ENCODE data around the gene CPLX1. TPM values are rescaled to one million over a fixed set of nuclear protein-coding genes. Genes with fewer than 3 reads are reported as not detected.
"Not testable (repeated sequence)": the region's sequence is repeated elsewhere in the genome, so short reads cannot be mapped to it uniquely, and the experiment has no call there.

CPLX1 gene
- total RNA-seq, 2 experiments from 2014 or later, result 0.28 to 0.50 TPM

DNA sequence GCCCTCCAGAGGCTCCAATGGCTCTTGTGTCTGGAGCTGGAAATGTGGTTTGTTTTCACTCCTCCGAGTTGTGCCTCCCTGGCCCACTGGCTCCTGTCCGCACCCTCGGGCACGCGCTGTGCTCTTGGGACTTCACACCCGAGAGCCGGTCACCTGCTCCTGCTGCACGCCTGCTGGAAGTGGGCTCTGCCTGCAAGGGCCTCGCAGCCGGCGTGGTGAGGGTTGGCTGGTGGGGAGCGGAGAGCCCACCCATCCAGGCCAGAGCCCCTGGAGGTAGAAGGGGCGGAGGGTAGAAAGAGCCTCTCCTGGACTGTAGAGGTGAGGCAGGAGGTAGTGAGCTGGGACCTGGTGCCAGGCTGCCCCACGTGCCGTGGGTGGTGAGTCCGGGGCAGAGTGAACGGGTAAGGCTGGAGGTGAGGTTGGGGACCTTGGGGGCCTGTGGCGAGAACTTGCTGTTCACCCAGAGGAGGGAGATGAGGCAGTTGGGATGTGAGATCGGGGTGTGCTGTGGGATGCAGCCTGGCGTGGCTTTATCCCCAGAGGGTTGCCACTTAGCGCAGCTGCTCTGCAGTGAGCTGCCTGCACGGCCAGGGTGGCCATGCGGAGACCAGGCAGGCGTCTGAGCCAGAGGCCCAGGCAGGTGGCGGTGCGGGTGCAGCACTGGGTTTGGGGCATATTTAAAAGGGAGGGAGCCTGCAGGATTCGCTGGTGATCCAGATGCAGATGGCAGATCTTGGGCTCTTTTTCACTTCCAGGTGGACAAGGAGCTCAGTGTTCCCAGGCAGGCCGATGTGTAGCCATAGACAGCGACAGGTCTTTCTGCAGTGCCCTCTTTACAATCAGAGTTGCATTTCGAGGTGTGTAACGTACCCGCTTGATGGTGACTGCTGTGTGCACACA, 71.5 kb downstream of the CPLX1 start:
- Mint-ChIP-seq H3K27me3 (no peaks in the 10 kb centered on the region), H3K27ac (no peak overlapping the region), H3K4me1 (no peaks in the 10 kb centered on the region), H3K9me3 (ENCODE audit: low read depth) (no peaks in the 10 kb centered on the region), H3K4me3 (no peak overlapping the region), H3K36me3 (ENCODE audit: low read depth) (peaks cover 10% of the 10 kb centered on the region)
- ChIA-PET POLR2A (no interaction called here), CTCF (interaction anchor here (0.6 to 2.1 kb wide), 2 partner anchors 12 to 105 kb away, joined by 3 to 7 read pairs; no protein-coding TSS in a partner anchor)
- DNase-seq, result no peak
- intact Hi-C loops (cut with DNase I, micrococcal nuclease), result no loop called here
- no peak for ATAC-seq

DNA sequence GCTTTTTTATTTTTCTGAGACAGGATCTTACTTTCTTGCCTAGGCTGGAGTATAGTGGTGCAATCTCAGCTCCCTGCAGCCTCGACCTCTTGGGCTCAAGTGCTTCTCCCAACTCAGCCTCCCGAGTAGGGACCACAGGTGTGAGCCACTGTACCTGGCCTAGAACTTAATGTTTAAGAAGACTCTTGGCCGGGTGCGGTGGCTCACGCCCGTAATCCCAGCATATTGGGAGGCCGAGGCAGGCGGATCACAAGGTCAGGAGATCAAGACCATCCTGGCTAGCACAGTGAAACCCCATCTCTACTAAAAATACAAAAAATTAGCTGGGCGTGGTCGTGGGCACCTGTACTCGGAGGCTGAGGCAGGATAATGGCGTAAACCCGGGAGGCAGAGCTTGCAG, 72.7 kb downstream of the CPLX1 start:
- H3K9me3 Mint-ChIP-seq (ENCODE audit: low read depth); H3K27ac Mint-ChIP-seq; POLR2A ChIA-PET; H3K4me3 Mint-ChIP-seq; H3K4me1 Mint-ChIP-seq; DNase-seq; H3K27me3 Mint-ChIP-seq; ATAC-seq; intact Hi-C loops (cut with DNase I, micrococcal nuclease): not testable (repeated sequence)
- CTCF ChIA-PET, result interaction anchor here (0.6 to 2.1 kb wide), 4 partner anchors 11 to 425 kb away, joined by 3 to 7 read pairs (median 4); no protein-coding TSS in a partner anchor
- H3K36me3 Mint-ChIP-seq (ENCODE audit: low read depth), result peaks cover 14% of the 10 kb centered on the region

DNA sequence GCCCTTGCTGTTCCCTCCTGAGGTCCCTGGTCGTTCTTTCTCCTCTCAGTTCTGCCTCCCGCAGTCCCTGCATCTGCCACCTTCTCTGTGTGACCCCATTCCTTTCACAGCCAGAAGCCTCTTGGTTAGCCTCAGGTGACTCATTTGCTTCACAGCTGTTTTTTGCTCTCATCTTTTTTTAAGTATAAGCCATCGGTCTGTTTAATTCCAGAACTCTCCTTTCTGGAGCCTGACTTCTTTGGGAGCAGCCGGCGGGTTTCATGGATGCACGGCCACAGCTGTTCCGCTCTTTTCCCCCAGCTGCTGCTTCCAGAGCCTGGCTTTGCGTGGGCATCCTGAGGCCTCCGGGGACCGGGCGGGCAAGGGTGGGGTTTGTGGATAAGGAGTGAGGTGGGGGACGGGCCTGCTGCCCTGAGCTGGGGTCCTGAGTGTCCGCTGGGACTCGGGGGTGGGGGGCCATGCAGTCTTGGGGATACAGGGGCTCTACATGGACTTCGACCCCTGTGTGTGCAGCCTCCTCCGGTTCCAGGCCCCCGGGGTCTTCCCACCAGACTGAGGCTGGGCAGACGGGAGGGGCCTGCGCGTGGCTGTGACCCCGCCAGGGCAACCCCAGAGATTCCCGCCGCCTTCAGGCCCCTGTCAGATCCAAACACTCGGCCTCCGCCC, 73.6 kb downstream of the CPLX1 start:
- Mint-ChIP-seq H3K27ac (no peak overlapping the region), H3K9me3 (ENCODE audit: low read depth) (no peaks in the 10 kb centered on the region), H3K4me1 (no peaks in the 10 kb centered on the region), H3K4me3 (no peak overlapping the region), H3K36me3 (ENCODE audit: low read depth) (peaks cover 16% of the 10 kb centered on the region), H3K27me3 (no peaks in the 10 kb centered on the region)
- CTCF ChIA-PET, result interaction anchor here (0.5 to 2.1 kb wide), 4 partner anchors 10 to 424 kb away, joined by 3 to 7 read pairs (median 4); no protein-coding TSS in a partner anchor
- no peak for DNase-seq
- no peak for ATAC-seq
- POLR2A ChIA-PET, result no interaction called here
- intact Hi-C loops (cut with DNase I, micrococcal nuclease), result no loop called here

DNA sequence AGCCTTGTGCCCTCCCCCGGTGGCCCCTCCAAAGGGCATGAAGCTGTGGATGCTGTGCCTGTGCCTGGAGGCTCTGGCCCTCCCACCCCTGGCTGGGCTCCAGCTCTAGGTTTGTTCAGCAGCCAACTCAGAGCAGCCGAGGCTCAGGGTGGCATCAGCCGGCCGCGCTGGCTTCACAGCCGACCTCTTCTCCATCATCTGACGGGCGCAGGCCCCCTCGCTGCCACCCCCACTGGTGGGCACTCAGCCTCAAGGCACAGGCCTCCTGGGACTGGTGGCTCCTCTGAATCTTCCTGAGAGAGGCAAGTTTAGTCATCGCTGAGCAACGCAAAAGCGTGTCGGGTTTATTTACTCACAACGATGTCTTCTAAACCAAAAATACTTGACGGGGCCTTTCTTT, 74.3 kb downstream of the CPLX1 start:
- ATAC-seq (no peak), DNase-seq (no peak)
- Mint-ChIP-seq H3K27me3 (no peaks in the 10 kb centered on the region), H3K36me3 (ENCODE audit: low read depth) (peaks cover 16% of the 10 kb centered on the region), H3K4me1 (no peaks in the 10 kb centered on the region), H3K27ac (no peak overlapping the region), H3K9me3 (ENCODE audit: low read depth) (no peaks in the 10 kb centered on the region), H3K4me3 (no peak overlapping the region)
- ChIA-PET POLR2A (no interaction called here), CTCF (no interaction called here)
- intact Hi-C loops (cut with DNase I, micrococcal nuclease), result no loop called here

DNA sequence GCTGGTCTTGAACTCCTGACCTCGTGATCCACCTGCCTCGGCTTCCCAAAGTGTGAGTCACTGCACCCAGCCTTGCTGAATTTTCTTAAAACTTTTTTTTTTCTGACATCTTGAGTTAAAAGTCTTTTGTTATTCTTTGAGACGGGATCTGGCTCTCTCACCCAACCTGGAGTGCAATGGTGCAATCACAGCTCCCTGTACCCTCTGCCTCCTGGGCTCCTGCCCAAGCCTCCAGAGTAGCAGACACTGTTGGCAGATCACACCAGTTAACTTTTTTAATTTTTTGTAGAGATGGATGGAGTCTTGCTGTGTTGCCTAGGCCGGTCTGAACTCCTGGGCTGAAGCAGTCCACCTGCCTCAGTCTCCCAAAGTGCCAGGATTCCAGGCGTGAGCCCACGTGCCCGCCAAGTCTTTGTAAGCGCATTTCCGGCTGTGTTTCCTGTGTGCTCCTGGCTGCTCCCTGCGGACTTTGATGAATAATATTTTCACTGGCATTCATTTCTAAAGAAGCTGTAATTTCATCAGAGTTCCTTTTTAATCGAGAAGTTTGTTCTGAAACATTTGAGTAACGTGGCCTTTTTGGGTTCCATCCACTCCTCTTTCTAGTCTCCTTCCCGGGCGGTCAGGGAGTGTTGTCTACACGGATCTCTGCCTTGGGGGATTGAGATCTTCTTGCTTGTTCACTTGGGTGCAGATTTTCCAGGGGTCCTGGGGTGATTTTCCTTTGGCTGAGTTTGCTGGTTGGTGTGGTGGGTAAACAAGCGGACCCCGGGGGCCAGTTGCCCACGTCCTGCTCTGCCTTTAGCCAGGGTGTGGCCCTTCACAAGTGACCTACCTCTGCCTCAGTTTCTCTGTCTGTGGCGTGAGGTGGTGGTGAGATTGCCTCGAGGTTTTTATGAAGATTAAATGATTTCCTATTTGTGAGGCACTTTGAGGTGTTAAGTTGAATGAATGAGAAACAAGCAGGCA, 75.9 kb downstream of the CPLX1 start:
- Mint-ChIP-seq H3K4me1 (no peaks in the 10 kb centered on the region), H3K27ac (no peak overlapping the region), H3K4me3 (no peak overlapping the region), H3K27me3 (no peaks in the 10 kb centered on the region), H3K36me3 (ENCODE audit: low read depth) (peaks cover 16% of the 10 kb centered on the region), H3K9me3 (ENCODE audit: low read depth) (no peaks in the 10 kb centered on the region)
- DNase-seq, result no peak
- intact Hi-C loops (cut with DNase I, micrococcal nuclease), result no loop called here
- POLR2A ChIA-PET, result no interaction called here
- CTCF ChIA-PET, result no interaction called here
- no peak for ATAC-seq

DNA sequence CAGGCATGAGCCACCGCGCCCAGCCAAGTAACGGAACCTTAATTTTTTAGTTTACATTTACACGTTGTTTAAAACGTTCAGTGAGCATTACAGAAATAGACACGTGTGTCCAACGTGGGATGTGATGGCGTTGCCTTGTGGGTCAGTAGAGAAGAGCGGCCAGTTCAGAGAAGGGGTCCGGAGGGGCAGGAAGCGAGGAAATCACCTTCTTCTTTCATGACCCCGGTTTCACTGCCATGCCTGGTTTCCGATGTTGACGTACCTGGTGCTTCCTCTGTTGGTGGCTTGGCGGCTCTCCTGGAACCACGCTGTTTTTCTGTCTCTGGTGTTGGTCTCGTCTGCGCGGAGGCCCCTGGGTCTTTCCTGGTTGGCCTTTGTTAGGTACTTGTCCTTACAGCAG, 77.5 kb downstream of the CPLX1 start:
- H3K27me3 Mint-ChIP-seq, result no peaks in the 10 kb centered on the region
- H3K27ac Mint-ChIP-seq, result no peak overlapping the region
- DNase-seq, result no peak
- H3K36me3 Mint-ChIP-seq (ENCODE audit: low read depth), result peaks cover 15% of the 10 kb centered on the region
- CTCF ChIA-PET, result no interaction called here
- H3K9me3 Mint-ChIP-seq (ENCODE audit: low read depth), result no peaks in the 10 kb centered on the region
- no peaks in the 10 kb centered on the region for H3K4me1 Mint-ChIP-seq
- intact Hi-C loops (cut with DNase I, micrococcal nuclease), result no loop called here
- no peak overlapping the region for H3K4me3 Mint-ChIP-seq
- no peak for ATAC-seq
- POLR2A ChIA-PET, result no interaction called here

DNA sequence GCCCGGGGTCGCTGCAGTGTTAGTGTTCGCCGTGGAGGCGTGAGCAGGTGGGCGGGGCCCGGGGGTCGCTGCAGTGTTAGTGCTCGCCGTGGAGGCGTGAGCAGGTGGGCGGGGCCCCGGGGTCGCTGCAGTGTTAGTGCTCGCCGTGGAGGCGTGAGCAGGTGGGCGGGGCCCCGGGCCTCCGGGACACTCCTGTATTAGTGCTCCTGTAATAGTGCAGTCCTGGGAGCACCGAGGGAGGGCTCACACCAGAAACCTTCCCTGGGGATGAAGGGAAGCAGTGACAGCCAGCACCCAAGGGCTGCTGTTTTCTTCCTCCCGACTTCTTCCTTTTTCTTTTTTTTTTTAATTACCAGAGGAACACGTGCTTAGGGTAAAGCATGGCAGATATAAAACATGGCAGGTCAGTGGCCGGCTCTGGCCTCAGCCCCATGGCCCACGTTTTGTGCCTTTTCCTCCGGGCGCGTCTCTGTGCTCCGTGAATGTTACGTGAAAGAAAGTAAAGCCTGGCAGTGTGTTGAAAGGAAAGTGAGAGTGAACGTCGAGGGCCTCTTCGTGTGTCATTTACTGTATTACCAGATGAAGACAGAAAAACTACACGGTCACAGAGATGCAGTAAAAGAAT, 78.3 kb downstream of the CPLX1 start:
- Mint-ChIP-seq H3K9me3 (ENCODE audit: low read depth) (no peaks in the 10 kb centered on the region), H3K27ac (no peak overlapping the region)

DNA sequence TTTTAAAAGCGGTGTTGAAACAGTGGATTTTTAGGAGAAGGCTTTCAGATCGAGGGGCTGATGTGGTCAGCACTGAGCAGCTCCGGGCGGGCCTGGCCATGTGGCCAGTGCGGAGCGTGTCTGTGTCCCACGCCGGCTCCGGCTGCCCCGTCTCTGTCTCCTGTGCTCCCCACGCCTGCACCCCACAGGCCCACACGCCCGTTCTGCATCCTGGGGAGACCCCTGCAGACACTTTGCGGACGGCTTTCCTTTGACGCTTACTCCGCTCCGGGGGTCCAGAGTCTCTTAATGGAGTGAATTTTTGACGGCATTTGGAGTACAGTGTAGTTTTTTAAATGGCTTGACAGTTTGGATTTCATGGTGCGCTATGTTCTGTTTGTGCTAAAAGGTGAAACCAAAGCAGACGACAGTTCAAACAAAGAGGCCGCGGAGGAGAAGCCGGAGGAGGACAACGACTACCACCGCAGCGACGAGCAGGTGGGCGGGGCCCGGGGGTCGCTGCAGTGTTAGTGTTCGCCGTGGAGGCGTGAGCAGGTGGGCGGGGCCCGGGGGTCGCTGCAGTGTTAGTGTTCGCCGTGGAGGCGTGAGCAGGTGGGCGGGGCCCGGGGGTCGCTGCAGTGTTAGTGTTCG, 81.6 kb downstream of the CPLX1 start:
- no peak for DNase-seq
- no peak overlapping the region for H3K27ac Mint-ChIP-seq
- intact Hi-C loops (cut with DNase I, micrococcal nuclease), result loop anchor here (5.0 kb wide), 2 partner anchors 133 to 243 kb away; partner anchors contain the start of gene IDUA (in 1 of the 2)
- H3K36me3 Mint-ChIP-seq (ENCODE audit: low read depth), result peaks cover 11% of the 10 kb centered on the region
- no peaks in the 10 kb centered on the region for H3K4me1 Mint-ChIP-seq
- no peak overlapping the region for H3K4me3 Mint-ChIP-seq
- no peaks in the 10 kb centered on the region for H3K9me3 Mint-ChIP-seq (ENCODE audit: low read depth)
- ChIA-PET POLR2A (no interaction called here), CTCF (no interaction called here)
- no peak for ATAC-seq
- no peaks in the 10 kb centered on the region for H3K27me3 Mint-ChIP-seq

More for the DNA sequence above, 78.3 kb downstream of the CPLX1 start:
- ATAC-seq (no peak), DNase-seq (no peak)
- Mint-ChIP-seq H3K4me1 (no peaks in the 10 kb centered on the region), H3K27me3 (no peaks in the 10 kb centered on the region), H3K36me3 (ENCODE audit: low read depth) (peaks cover 15% of the 10 kb centered on the region), H3K4me3 (no peak overlapping the region)
- intact Hi-C loops (cut with DNase I, micrococcal nuclease), result no loop called here
- ChIA-PET CTCF (no interaction called here), POLR2A (no interaction called here)

DNA sequence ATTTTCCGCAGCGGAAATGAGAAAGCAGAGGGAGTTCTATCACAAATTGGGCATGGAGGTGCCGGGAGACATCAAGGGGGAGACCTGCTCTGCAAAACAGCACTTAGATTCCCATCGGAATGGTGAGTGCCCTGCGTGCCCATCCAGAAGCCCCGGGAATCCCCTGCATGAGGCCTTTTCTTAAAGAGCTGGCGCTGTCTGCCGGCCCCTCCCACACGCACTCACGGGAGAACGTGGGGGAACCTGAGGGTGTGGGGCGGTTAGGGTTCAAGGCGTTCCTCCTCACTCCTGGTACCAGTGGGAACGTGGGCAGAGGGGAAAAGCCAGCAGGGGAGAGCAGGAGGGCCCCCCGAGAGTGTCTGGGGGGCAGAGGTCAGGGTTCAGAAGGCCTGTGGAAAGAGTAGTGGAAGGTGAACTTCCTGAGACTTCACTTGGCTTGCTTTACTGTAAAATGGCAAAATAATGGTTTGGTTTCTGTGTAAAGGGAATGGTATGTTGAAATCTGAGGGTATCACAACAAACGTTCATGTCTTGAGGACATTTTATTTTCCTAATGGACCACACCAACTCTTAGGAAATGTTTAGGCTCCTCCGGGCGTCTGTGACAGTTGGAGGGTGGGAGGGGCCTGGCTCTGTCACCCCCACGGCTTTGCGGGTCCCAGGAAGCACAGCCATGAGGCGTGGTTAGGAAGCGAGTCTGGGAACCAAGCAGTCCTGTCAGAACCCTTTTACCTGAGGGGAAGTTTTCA, 82.3 kb downstream of the CPLX1 start:
- ChIA-PET CTCF (interaction anchor here (0.5 to 2.0 kb wide), 5 partner anchors 13 to 509 kb away, joined by 3 to 11 read pairs (median 4); no protein-coding TSS in a partner anchor), POLR2A (no interaction called here)
- no peaks in the 10 kb centered on the region for H3K27me3 Mint-ChIP-seq
- H3K27ac Mint-ChIP-seq, result no peak overlapping the region
- H3K9me3 Mint-ChIP-seq (ENCODE audit: low read depth), result no peaks in the 10 kb centered on the region
- intact Hi-C loops (cut with DNase I, micrococcal nuclease), result loop anchor here (2.0 to 5.0 kb wide), 6 partner anchors 134 to 265 kb away; partner anchors contain the start of gene IDUA (in 2 of the 2)
- no peaks in the 10 kb centered on the region for H3K4me1 Mint-ChIP-seq
- no peak for DNase-seq
- H3K36me3 Mint-ChIP-seq (ENCODE audit: low read depth), result peaks cover 11% of the 10 kb centered on the region
- no peak overlapping the region for H3K4me3 Mint-ChIP-seq
- no peak for ATAC-seq

DNA sequence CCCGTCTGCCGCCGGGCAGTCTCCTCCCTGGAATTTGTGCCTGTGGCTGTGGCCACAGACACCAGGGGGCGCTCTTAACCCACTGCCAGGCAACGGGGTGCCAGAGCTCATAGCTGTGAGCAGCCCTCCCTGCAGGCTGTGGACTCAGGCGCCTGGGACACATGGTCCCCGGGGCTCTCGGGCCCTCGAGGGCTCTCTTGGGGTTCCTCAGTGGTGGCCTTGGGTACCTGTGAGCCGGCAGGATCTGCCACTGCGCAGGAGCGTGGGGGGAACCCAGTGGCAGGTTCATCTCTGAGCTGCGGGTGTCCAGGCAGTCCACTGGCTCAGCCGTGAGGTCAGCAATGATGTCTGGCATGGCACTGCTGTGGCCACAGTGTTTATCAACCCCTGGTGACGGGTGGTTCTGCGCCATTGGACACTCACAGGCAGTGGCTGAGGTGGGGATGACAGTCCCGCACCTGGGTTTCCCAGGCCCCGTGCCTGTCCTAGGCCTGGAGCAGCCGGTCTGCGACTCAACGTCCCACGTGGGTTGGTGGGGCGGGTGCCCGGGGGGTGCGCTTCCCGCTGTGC, 83.1 kb downstream of the CPLX1 start:
- intact Hi-C loops (cut with DNase I, micrococcal nuclease), result loop anchor here (2.0 to 5.0 kb wide), 6 partner anchors 134 to 266 kb away; partner anchors contain the start of gene IDUA (in 2 of the 2)
- ATAC-seq, result peak; percentile 95
- POLR2A ChIA-PET, result no interaction called here

More for the DNA sequence above, 83.1 kb downstream of the CPLX1 start:
- Mint-ChIP-seq H3K4me1 (no peaks in the 10 kb centered on the region), H3K27ac (no peak overlapping the region), H3K4me3 (no peak overlapping the region), H3K36me3 (ENCODE audit: low read depth) (peaks cover 4% of the 10 kb centered on the region), H3K27me3 (no peaks in the 10 kb centered on the region), H3K9me3 (ENCODE audit: low read depth) (no peaks in the 10 kb centered on the region)
- CTCF ChIA-PET, result interaction anchor here (0.5 to 2.0 kb wide), 16 partner anchors 11 to 510 kb away, joined by 3 to 11 read pairs (median 4); partner anchors contain the start of genes GAK and TMEM175
- DNase-seq, result peak; percentile 89
